HG02763 (cell line): ENCODE results near the gene PTGES3L.
A peak's percentile ranks its signal among the peaks of the same experiment; 100 is the strongest.
"Not testable (repeated sequence)": the region's sequence is repeated elsewhere in the genome, so short reads cannot be mapped to it uniquely, and the experiment has no call there.

Experiments used
- ATAC-seq: cut with Tn5 transposase; IDR thresholded peaks from one replicate; pipeline ENCODE4 v1.9.1; 2021; ENCODE audit warnings: mild to moderate bottlenecking, moderate library complexity; ENCODE audit not compliant: unreplicated experiment

The PTGES3L gene

DNA sequence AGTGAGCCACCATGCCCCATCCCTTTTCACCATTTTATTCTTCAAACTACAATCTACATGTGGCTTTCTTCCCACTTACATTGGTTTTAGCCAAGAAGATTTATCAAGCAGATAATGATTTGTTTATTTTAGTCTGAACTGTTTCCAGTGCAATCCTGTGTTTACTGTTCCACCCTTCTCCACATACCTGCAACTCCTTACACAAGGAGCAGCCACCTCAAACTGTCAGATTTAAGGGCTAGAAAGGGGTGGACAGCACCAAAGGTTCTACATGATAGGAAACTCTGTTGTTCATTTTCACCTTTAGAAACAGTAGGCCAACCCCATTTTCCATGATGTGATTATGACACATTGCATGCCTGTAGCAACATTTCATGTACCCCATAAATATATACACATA lies 2.4 kb upstream of the PTGES3L start:
- no peak for ATAC-seq

GRCh38 chr17:42980766-42981397 lies 1.0 kb upstream of the PTGES3L start:
- ATAC-seq = peak; percentile 43

DNA sequence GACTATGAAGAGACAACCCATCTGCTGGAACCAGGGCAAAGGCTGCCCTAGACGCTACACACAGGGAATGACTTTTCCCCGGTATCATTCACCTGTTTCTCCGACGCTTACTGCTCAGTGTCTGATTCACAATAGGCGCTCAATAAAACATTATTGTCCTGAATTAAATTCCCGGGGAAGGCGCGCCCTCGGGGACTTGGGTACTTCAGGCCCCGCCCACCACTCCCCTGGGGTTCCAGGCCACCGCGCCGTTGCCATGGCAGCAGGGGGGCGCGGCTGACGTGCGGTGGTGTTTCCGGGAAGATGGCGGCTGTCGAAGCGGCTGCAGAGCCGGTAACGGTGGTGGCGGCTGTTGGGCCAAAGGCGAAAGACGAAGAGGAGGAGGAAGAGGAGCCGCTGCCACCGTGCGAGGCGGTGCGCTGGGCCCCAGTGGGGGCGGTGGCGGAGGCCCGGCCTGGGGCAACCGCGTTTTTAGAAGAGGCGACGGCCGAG lies 440 bp upstream of the PTGES3L start, which contains the start of gene RUNDC1:
Gene RUNDC1 (plus strand): TSS at position 292 of the 492 bp plus-strand sequence. CDS start 12 bp downstream, at position 304.
- ATAC-seq = peak; percentile 63

GRCh38 chr17:42975701-42976100 lies 4.2 kb downstream of the PTGES3L start:
- ATAC-seq = not testable (repeated sequence)

DNA sequence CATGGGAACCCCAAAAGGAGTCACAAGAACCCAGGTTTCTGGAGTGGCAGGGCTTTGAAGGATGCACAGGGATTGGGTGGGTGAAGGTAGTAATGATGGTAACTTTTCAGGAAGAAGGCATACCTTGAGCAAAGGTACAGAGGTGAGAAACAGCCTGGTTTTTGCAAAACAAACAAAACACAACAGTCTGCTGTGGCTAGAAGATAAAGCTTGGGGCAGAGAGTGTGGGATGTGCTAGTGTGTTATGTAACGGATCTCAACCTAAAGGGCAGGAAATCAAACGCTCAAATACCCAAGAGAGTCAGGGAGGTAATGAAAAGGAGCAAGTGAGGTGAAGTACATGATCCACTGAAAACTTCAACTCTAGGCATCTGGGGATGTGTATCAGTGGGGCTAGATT lies 4.6 kb downstream of the PTGES3L start:
- no peak for ATAC-seq

- ATAC-seq = not testable (repeated sequence)
Observed at GRCh38 chr17:42973323-42973722, 6.6 kb downstream of the PTGES3L start.

DNA sequence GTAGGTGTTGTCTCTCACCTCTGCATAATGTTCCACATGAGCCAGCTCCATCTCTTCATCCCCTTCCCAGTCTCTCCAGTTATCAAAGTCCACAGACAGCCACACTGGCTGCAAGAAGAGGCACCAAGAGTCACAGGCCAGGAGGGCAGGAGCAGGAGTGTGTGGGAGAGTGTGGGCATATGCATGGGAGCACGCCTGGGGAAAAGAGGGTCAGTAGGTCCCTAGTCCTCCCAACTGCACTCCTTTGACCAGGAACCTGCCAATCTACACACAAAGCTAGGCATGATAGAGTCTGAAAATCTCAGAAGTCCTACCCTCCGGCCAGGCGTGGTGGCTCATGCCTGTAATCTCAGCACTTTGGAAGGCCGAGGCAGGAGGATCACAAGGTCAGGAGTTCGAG lies 8.3 kb downstream of the PTGES3L start:
- no peak for ATAC-seq

DNA sequence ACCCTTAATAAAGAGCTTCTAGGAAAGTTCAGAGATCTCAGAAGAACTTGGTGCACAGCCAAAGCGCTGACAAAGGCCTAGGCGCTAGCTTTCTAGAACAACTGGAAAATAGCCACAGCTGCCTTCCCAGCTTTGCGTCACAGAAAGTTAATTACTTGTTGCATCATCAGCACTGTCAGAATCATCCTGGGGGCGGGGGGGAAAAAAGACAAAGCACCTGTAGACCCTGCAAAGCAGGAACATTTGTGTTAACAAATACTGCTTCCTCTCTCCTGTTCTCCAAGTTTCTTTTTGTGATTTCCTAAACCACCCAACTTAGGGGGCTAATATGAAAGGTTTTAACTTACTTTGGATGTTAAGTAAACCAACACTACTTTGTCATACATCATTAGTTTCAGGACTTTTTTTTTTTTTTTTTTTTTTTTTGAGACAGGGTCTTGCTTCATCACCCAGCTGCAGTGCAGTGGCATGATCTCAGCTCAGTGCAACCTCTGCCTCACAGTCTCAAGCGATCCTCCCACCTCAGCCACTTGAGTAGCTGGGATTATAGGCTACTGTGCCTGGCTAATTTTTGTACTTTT lies 10.8 kb downstream of the PTGES3L start:
- ATAC-seq = no peak

- no peak for ATAC-seq
Observed at GRCh38 chr17:42967925-42968324, 12.0 kb downstream of the PTGES3L start.

- peak; percentile 84 for ATAC-seq
Observed at GRCh38 chr17:42964161-42964932, 15.5 kb downstream of the PTGES3L start, which contains the start of gene AARSD1. Gene AARSD1 (minus strand): TSS chr17:42964454. CDS start chr17:42964440, 14 bp downstream.

- no peak for ATAC-seq
Observed at GRCh38 chr17:42953669-42954068, 26.2 kb downstream of the PTGES3L start.

DNA sequence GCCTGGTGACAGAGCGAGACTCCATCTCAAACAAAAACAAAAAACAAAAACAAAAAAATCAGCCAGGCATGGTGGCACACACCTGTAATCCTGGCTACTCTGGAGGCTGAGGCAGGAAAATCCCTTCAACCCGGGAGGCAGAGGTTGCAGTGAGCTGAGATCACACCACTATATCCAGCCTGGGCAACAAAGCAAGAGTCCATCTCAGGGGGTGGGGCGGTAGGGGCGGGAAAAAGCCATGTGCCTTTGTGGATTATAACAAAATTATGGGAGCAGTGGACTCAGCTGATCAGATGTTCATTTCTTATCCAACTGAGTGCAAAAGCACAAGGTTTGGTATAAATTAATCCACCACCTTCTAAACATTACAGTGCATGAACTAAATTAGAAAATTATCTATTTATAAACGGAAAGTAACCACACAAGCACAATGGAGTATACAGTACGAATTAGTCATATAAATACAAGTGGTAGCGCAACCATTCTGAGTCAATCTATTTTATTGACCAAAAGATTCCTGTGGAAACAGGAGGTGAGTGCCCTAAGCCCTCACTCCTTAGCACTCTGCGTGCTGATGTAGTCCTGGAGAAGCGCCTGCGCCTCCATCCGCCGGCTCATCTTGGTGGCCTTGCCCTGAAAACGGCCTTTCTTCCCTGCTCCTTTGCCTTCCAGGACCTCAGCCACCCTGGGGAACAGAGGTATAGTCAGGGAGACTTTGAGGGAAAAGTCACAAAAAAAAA lies 29.7 kb downstream of the PTGES3L start:
- no peak for ATAC-seq

GRCh38 chr17:42946812-42947211 lies 33.1 kb downstream of the PTGES3L start:
- ATAC-seq = no peak

- no peak for ATAC-seq
Observed at GRCh38 chr17:42944211-42944610, 35.7 kb downstream of the PTGES3L start.

GRCh38 chr17:42937712-42938596 lies 41.9 kb downstream of the PTGES3L start:
- ATAC-seq = no peak

DNA sequence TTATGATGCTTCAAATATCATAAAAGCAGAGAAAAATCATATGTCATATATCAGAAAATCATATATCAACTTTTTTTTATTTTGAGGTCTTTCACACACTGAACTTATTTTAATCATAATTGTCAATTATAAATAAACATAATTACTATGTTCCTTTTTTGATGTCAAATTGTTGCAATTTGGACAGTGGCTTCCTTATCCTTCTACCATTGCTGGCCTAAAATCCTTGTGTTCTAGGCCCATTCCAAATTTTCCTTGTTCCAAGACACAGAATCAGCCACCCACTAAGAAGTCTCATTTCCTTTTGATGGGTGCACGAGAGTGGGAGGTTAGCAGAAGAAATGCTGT lies 50.4 kb downstream of the PTGES3L start:
- no peak for ATAC-seq

DNA sequence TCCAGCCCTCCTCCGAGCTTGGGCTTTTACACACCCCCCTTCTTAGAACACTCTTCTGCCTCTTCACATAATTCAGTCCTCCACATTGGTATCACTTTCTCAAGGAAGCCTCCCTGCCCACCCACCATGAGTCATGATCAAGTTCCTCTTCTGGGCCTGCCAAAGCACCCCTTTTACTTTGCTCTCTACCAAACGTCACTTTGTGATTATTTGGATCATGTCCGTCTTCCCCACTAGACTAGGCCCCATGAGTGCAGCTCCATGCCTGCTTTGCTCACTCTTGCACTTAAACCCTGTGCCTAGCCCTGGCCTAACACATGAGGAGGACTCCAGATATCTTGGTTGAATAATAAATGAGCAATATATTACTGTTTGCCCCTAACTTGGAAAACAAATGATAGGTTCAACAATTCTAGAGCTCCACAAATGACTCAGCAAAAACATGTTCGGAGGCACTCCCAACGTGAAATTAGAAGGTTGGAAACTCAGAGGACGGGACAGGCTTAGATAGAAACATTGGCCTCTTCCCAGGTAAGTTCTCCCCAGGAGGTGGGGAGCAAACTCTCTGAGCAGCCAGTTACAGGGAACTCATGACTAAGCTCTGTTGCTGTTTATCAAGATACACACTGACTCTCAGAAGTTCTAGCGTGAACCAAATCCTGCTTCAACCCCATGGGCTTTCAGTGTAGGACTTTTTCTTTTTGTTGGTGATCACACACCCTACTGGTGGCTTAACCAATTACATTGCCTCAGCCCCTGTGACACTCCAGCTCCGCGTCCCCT lies 51.0 kb downstream of the PTGES3L start:
- no peak for ATAC-seq

- ATAC-seq = no peak
Observed at GRCh38 chr17:42924891-42925290, 55.0 kb downstream of the PTGES3L start.

DNA sequence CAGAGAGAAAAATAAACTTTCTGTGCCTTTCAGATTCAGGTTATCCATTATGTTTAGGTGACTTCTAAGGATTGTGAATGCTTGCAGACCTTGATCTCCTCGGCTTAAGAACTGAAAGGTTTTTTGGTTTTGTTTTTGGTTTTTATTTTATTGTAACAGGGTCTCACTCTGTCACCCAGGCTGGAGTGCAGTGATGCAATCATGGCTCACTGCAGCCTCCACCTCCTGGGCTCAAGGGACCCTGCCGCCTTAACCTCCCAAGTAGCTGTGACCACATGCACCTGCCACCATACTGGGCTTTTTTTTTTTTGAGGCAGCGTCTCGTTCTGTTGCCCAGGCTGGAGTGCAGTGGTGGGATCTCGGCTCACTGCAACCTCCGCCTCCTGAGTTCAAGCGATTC lies 56.4 kb downstream of the PTGES3L start:
- ATAC-seq = not testable (repeated sequence)
